GM23338 (cell line): ENCODE measurements around the gene ZNF519. TPM values are rescaled to one million over a fixed set of nuclear protein-coding genes. Genes with fewer than 3 reads are reported as not detected.
"Not testable (repeated sequence)": the region's sequence is repeated elsewhere in the genome, so short reads cannot be mapped to it uniquely, and the experiment has no call there.

Experiments
- ATAC-seq: fragments of 200-7000 bp; cut with Tn5 transposase; 3 replicates; pipeline ENCODE4 v1.9.1; 2020
- DNase-seq: peaks from one replicate; pipeline ENCODE4 v3.0.0-alpha.2; 2015; ENCODE audit warnings: low spot score
- H2AFZ ChIP-seq: fragments of 200-600 bp; sonication (generic); 2 replicates; pipeline ENCODE4 v1.8.0; 2016; ENCODE audit warnings: antibody characterized with exemption, mild to moderate bottlenecking, moderate library complexity
- H3F3A ChIP-seq: fragments of 200-600 bp; sonication (generic); replicated peaks from 2 replicates; pipeline ENCODE4 v1.8.0; 2017; ENCODE audit warnings: antibody characterized with exemption, mixed run types, low read depth
- H3K27ac ChIP-seq: fragments of 200-600 bp; sonication (generic); 2 replicates; pipeline ENCODE4 v1.6.1; 2016; ENCODE audit warnings: low read depth
- H3K27me3 ChIP-seq: fragments of 200-600 bp; sonication (generic); 2 replicates; pipeline ENCODE4 v1.8.0; 2016; ENCODE audit warnings: mild to moderate bottlenecking, mixed run types, moderate library complexity; ENCODE audit not compliant: insufficient read depth
- H3K36me3 ChIP-seq: fragments of 200-600 bp; sonication (generic); 2 replicates; pipeline ENCODE4 v1.8.0; 2016; ENCODE audit warnings: mild to moderate bottlenecking; ENCODE audit not compliant: insufficient read depth
- H3K4me1 ChIP-seq: fragments of 200-600 bp; sonication (generic); 2 replicates; pipeline ENCODE4 v1.8.0; 2016; ENCODE audit warnings: mild to moderate bottlenecking, moderate library complexity; ENCODE audit not compliant: insufficient read depth
- H3K4me2 ChIP-seq: fragments of 200-600 bp; sonication (generic); 2 replicates; pipeline ENCODE4 v1.7.1; 2017; ENCODE audit warnings: mixed run types
- H3K4me3 ChIP-seq: fragments of 200-600 bp; sonication (generic); 2 replicates; pipeline ENCODE4 v1.6.1; 2016; ENCODE audit warnings: mixed run types
- H3K79me2 ChIP-seq: fragments of 200-600 bp; sonication (generic); replicated peaks from 2 replicates; pipeline ENCODE4 v1.8.0; 2017; ENCODE audit warnings: mild to moderate bottlenecking; ENCODE audit not compliant: insufficient read depth
- H3K9me2 ChIP-seq: fragments of 200-600 bp; sonication (generic); 2 replicates; pipeline ENCODE4 v1.8.0; 2017; ENCODE audit not compliant: insufficient read depth
- H4K20me1 ChIP-seq: fragments of 200-600 bp; sonication (generic); replicated peaks from 2 replicates; pipeline ENCODE4 v1.8.0; 2017; ENCODE audit warnings: mild to moderate bottlenecking; ENCODE audit not compliant: insufficient read depth
- H3K27ac Mint-ChIP-seq: 2 replicates; pipeline ENCODE4 v1.8.0; 2020; ENCODE audit warnings: inconsistent platforms, mild to moderate bottlenecking, moderate library complexity, mixed read lengths
- H3K27me3 Mint-ChIP-seq: 3 replicates; pipeline ENCODE4 v1.8.0; 2022; ENCODE audit warnings: low read depth, mild to moderate bottlenecking, moderate library complexity, mixed read lengths, inconsistent platforms; ENCODE audit not compliant: insufficient read depth, poor library complexity
- H3K36me3 Mint-ChIP-seq: 3 replicates; pipeline ENCODE4 v1.8.0; 2021; ENCODE audit warnings: low read depth, mild to moderate bottlenecking, inconsistent platforms, moderate library complexity, mixed read lengths
- H3K4me1 Mint-ChIP-seq: 3 replicates; pipeline ENCODE4 v1.8.0; 2020; ENCODE audit warnings: mild to moderate bottlenecking, inconsistent platforms, mixed read lengths
- H3K4me3 Mint-ChIP-seq: 3 replicates; pipeline ENCODE4 v1.8.0; 2021; ENCODE audit warnings: moderate library complexity, mild to moderate bottlenecking, inconsistent platforms, mixed read lengths
- H3K9me3 Mint-ChIP-seq: 3 replicates; pipeline ENCODE4 v1.8.0; 2020; ENCODE audit warnings: moderate library complexity, mild to moderate bottlenecking, inconsistent platforms, mixed read lengths
- polyA plus RNA-seq: library from polyadenylated mRNA; unstranded; fragments of >200 nt; fragmentation: Nextera tagmentation; extraction: Ambion mirVana; gene quantifications from 2 replicates; pipeline ENCODE4 v1.2.1, GENCODE V29; 2016
- total RNA-seq: library from RNA; depleted of rRNA; stranded (reverse); fragments of >200 nt; shearing (Covaris generic); gene quantifications from 2 replicates; pipeline ENCODE4 v1.2.3, GENCODE V29; 2014

ZNF519 gene
- total and polyA plus RNA-seq, 2 experiments from 2014 or later = 29.4 to 54.6 TPM

- not testable (repeated sequence) for H3K4me1 ChIP-seq, H3K36me3 Mint-ChIP-seq, H3K4me2 ChIP-seq, H3K79me2 ChIP-seq, H3F3A ChIP-seq, H3K4me1 Mint-ChIP-seq, H3K9me2 ChIP-seq, H3K27me3 ChIP-seq, H3K27ac Mint-ChIP-seq, H2AFZ ChIP-seq, H4K20me1 ChIP-seq, H3K27me3 Mint-ChIP-seq, H3K4me3 Mint-ChIP-seq, H3K4me3 ChIP-seq, H3K36me3 ChIP-seq, DNase-seq, ATAC-seq, H3K27ac ChIP-seq
- peaks cover 59% of the 10 kb centered on the region for H3K9me3 Mint-ChIP-seq
Observed at GRCh38 chr18:14173116-14173951, 41.1 kb upstream of the ZNF519 start.

GRCh38 chr18:14172142-14173115, 40.2 kb upstream of the ZNF519 start:
- H3K27me3 ChIP-seq, H4K20me1 ChIP-seq, H3K79me2 ChIP-seq, H3K4me3 Mint-ChIP-seq, ATAC-seq, H3K4me1 Mint-ChIP-seq, H3K27ac Mint-ChIP-seq, H3K9me2 ChIP-seq, H3K36me3 ChIP-seq, H3K27ac ChIP-seq, H2AFZ ChIP-seq, H3K27me3 Mint-ChIP-seq, H3K4me3 ChIP-seq, H3K4me1 ChIP-seq, DNase-seq, H3K4me2 ChIP-seq, H3F3A ChIP-seq, H3K36me3 Mint-ChIP-seq: not testable (repeated sequence)
- peaks cover 61% of the 10 kb centered on the region for H3K9me3 Mint-ChIP-seq

- H3K4me1 ChIP-seq, H3K27me3 Mint-ChIP-seq, H3K4me3 ChIP-seq, H3K4me3 Mint-ChIP-seq, H4K20me1 ChIP-seq, H3K79me2 ChIP-seq, H3K4me2 ChIP-seq, H3K27ac Mint-ChIP-seq, DNase-seq, H3K36me3 Mint-ChIP-seq, H3K4me1 Mint-ChIP-seq, H3F3A ChIP-seq, H3K9me2 ChIP-seq, H3K27ac ChIP-seq, ATAC-seq, H3K27me3 ChIP-seq, H2AFZ ChIP-seq, H3K36me3 ChIP-seq: not testable (repeated sequence)
- H3K9me3 Mint-ChIP-seq = peaks cover 58% of the 10 kb centered on the region
Observed at GRCh38 chr18:14171301-14172141, 39.3 kb upstream of the ZNF519 start.

- H3K4me3 ChIP-seq, H3K27ac Mint-ChIP-seq, H3K9me2 ChIP-seq, H3K79me2 ChIP-seq, H3K36me3 ChIP-seq, H3F3A ChIP-seq, DNase-seq, H2AFZ ChIP-seq, H3K27me3 ChIP-seq, H3K4me2 ChIP-seq, H3K4me1 ChIP-seq, ATAC-seq, H3K27ac ChIP-seq, H3K27me3 Mint-ChIP-seq, H4K20me1 ChIP-seq, H3K36me3 Mint-ChIP-seq, H3K4me3 Mint-ChIP-seq, H3K4me1 Mint-ChIP-seq: not testable (repeated sequence)
- peaks cover 51% of the 10 kb centered on the region for H3K9me3 Mint-ChIP-seq
Observed at GRCh38 chr18:14170367-14171036, 38.3 kb upstream of the ZNF519 start.

- H3K9me3 Mint-ChIP-seq = peaks cover 48% of the 10 kb centered on the region
- not testable (repeated sequence) for DNase-seq
Observed at GRCh38 chr18:14162915-14163314, 30.7 kb upstream of the ZNF519 start.

More at GRCh38 chr18:14162915-14163314, 30.7 kb upstream of the ZNF519 start:
- not testable (repeated sequence) for H3K36me3 ChIP-seq, H3K27ac ChIP-seq, H3F3A ChIP-seq, H4K20me1 ChIP-seq, H3K4me2 ChIP-seq, H3K9me2 ChIP-seq, H3K4me3 Mint-ChIP-seq, H3K4me1 ChIP-seq, H3K79me2 ChIP-seq, H2AFZ ChIP-seq, H3K4me3 ChIP-seq, H3K27ac Mint-ChIP-seq, ATAC-seq, H3K36me3 Mint-ChIP-seq, H3K4me1 Mint-ChIP-seq, H3K27me3 Mint-ChIP-seq, H3K27me3 ChIP-seq
